Stimulated activated CD4-positive, alpha-beta T cell treated with anti-CD3 and anti-CD28 coated beads, Interleukin-15, amount 100 ng/mL, for 24 hours (primary cell): ENCODE measurements around the gene SVOPL.
"Not testable (repeated sequence)": the region's sequence is repeated elsewhere in the genome, so short reads cannot be mapped to it uniquely, and the experiment has no call there.

Experiments
- DNase-seq: peaks from one replicate; pipeline ENCODE4 v3.0.0-alpha.2; 2020

The SVOPL gene

GRCh38 chr7:138700857-138701536 is at the start of gene SVOPL:
SVOPL (minus strand) TSS chr7:138701362; CDS start chr7:138679045, 22,317 bp downstream.
- DNase-seq: no peak

GRCh38 chr7:138750473-138750872 is 49.3 kb upstream of the SVOPL start:
- no peak for DNase-seq

- no peak for DNase-seq
Observed at GRCh38 chr7:138749960-138750359, 48.8 kb upstream of the SVOPL start.

- no peak for DNase-seq
Observed at GRCh38 chr7:138748666-138749065, 47.5 kb upstream of the SVOPL start.

DNA sequence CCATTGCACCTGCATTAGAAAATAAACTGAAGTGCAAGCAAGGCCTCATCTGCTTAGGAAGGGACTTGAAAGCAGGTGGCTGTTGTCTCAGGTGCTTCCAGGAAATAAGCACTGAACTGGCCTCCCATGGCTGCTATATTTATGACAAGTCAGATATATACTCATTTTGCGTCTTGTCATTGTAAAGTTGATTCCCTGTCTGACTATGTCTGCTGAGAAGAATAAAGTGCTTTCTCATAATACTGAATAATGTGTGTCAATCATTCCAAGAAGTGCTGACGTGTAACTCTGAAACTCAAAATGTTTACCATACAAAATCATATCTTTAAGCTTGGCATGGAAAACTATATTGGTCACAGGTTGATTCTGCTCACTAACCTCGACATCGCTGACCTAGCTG is 44.9 kb upstream of the SVOPL start:
- DNase-seq: peak; percentile 30

DNA sequence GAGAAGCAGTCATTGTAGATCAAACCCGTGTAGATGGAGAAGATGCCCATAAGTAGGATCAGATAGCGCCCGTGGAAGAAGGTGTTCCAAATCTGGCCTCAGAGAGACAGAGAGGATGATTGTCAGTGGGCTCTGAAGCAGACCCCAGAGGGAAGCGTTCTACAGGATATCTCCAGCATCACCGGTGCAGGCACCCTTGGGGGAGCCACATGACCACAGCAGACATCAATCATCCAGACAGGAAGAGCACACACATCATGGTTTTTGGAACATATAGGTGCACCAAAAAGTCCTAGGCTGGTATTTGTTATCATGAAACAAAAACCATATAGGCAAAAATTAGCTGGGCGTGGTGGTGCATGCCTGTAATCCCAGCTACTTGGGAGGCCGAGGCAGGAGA is 44.0 kb upstream of the SVOPL start:
- DNase-seq: no peak

DNA sequence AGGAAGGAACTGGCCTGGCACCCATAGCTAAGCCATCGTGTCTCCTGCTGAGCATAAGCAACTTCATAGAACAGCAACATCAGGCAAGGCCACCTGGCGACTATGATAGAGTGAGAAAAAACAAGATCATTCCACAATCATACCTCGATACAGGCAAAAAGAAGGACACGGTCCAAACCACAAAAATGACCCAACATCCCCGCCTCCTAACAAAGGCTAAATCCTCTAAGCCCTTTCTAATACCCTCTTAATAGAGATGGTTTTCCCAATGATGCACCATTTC is 40.2 kb upstream of the SVOPL start:
- DNase-seq: no peak

DNA sequence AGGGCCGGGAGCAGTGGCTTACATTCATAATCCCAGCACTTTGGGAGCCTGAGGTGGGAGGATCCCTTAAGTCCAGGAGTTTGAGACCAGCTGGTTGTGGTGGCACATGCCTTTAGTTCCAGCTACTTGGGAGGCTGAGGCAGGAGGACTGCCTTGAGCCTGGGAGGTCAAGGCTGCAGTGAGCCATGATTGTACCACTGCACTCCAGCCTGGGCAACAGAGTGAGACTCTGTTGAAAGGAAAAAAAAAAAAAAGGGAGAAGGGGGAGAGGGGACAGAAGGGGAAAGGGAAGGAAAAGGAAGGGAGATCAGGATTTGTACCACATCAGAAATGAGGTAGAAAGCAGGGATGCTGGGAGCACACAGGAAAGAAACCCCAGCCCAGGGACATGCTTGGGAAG is 38.7 kb upstream of the SVOPL start:
- no peak for DNase-seq

GRCh38 chr7:138738551-138739335 is 37.6 kb upstream of the SVOPL start:
- peak; percentile 86 for DNase-seq

- no peak for DNase-seq
Observed at GRCh38 chr7:138738114-138738513, 37.0 kb upstream of the SVOPL start.

DNA sequence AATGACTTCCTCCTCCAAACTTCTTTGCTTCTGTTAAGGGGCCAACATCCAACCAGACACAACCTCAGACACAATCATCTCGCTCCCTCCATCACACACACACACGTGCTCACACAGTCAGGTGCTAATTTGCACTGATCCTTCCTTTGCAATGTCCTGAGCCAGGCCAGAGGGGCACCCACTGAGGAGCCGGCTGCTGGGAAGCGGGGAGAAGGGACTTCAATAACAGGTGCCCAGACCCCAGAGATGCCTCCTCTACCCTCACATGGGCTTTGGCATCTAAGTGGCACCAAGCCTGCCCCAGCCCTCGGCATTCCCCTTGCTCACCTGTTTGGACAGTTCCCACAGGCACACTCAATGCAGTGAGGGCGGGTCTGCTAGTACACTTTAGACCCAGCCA is 34.2 kb upstream of the SVOPL start:
- no peak for DNase-seq

GRCh38 chr7:138731733-138732132 is 30.6 kb upstream of the SVOPL start:
- DNase-seq: not testable (repeated sequence)

GRCh38 chr7:138729444-138729843 is 28.3 kb upstream of the SVOPL start:
- no peak for DNase-seq

DNA sequence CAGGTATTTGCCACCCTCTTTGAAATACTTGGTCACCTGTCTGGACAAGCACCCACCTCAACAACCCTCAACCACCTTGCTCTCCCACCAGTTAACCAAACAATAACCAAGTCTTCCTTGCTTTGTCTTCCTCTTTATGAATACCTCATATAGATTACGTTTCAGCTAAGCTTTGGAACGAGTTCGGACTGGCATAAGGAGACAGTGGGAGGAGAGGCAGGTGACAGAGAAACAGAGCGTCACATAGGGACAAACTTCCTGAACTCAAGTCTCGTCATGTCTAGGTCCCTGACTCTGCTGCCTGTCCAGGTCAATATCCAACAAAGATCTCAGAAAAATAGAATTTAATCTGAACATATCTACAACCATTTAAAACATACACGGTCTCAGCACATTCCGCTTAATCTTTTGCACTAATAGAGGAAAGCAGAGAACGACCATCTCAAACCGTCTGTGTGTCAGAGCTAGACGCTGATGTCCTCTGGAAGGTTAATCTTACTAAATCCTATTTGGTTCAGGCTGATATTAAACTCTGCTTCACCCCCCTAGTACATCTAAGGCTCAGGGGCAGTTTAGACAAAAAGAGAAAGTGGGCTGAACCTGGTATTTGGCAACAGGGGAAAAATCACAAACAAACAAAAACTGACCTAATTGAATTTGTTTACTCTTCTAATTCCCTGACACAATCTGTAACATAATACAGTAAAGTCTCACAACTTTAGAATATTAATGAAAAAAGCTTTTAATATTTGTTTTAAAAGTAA is 26.4 kb upstream of the SVOPL start:
- no peak for DNase-seq

DNA sequence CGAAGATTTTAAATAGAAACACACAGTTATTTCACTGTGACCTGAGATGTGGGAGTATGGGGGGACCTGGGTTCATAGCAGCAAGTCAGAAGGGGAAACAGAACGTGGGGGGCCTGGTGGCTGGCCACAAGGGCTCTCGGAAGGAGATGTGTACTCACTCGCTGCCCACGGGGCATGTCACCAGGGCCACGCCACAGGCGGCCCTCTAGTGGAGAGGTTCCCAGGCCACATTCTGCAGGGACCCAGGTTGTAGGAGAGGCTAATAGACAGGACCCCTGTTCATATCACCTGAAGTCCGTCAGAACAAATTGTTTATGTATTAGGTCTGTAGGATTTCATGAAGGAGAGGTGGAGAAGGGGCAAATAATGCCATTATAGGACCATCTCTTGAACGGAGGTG is 25.1 kb upstream of the SVOPL start:
- no peak for DNase-seq

GRCh38 chr7:138720286-138720685 is 19.1 kb upstream of the SVOPL start:
- no peak for DNase-seq

GRCh38 chr7:138716889-138717288 is 15.7 kb upstream of the SVOPL start:
- DNase-seq: no peak

- DNase-seq: no peak
Observed at GRCh38 chr7:138713191-138713590, 12.0 kb upstream of the SVOPL start.

GRCh38 chr7:138712652-138713051 is 11.5 kb upstream of the SVOPL start:
- DNase-seq: no peak

DNA sequence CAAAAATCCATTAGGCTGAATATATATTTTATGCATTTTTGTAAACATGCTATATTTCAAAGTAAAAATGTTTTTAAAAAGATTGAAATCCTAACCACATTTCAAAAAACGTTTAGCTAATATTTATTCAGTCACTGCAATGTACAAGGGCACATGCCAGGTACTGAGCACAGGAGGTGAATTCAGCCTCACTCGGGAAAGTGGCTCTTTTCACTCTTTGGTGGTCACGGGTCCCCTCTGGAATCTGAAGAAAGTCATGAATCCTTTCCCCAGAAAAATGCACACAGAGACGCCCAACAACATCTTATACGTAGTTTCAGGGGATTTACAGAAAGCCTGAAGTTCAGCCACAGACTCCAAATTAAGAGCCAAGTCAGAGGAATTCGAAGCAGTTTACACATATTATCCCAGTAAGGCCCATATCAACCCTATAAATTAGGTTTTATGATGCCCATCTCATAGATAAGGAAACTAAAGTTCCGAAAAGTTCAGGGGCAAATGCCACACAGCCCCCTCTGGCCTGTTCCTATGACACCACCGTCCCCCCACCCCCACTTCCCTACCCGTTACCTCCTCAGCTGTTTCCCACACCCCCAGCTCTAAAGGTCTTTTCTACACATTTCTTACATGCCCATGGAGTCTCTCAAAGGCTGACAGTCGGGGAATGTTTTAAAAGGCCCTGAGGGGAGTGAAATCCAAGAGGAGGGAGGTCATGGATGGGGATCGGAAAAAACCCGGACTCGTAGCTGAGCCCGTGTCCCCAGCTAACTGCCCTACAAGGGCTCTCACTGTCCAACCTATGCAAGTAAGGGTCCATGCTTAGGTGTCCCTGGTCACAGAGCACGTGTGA is 9.6 kb upstream of the SVOPL start:
- no peak for DNase-seq

GRCh38 chr7:138705167-138705566 is 4.0 kb upstream of the SVOPL start:
- DNase-seq: no peak

DNA sequence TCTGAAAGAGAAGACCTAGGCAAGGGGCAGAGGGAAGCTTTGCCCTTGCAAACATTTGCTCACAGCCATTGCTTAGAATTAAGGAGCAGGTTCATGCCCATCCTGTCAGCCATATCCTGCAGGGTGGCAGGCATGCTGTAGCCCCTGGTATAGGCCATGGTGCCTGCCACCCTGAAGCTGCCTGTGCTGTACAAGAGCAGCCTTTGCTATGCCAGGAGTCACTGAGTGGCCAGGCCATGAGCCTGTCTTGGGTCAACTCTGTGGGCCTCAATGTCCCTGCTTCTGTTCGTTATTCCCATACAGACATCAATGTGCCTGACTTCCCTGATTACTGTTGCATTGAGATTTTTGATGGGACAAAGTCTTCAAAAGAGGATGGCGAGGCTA is 368 bp upstream of the SVOPL start:
- no peak for DNase-seq

DNA sequence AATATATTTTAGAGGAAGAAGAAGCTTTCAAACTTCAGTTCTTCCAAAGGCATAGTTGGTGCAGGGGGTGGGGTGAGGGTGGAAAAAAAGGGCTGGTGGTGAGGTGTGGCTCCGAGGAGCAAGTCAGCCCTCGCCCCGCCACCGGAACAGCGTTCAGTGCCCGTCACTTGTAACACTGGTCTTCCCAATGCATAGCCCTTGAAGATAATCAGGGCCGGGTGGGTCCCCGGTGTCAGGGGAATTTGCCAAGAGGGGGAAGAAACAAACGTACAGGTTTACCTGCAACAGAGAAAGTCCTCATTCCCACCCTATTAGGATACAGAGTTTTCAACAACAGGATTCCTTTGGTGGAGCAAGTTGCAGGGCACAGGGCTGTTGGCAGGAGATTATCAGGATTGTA is 1.5 kb downstream of the SVOPL start:
- DNase-seq: no peak
